A673 (cell line): ENCODE data around the gene CREB5. TPM values are rescaled to one million over a fixed set of nuclear protein-coding genes. Genes with fewer than 3 reads are reported as not detected.
"Not testable (repeated sequence)": the region's sequence is repeated elsewhere in the genome, so short reads cannot be mapped to it uniquely, and the experiment has no call there.

Experiments used
- BruUV-seq: library from RNA; stranded (reverse); fragments of 400-500 nt; replicated peaks from 2 replicates; lab custom pipeline; 2021; lab: Mats Ljungman, UMichigan
- CTCF ChIA-PET: fragments of 300-600 bp; sonication (Branson Sonifier 250); formaldehyde crosslinking; loops from one replicate; lab custom pipeline; 2022; ENCODE audit warnings: antibody characterized with exemption; lab: Charles Lee
- POLR2A ChIA-PET: fragments of 300-600 bp; sonication (Branson Sonifier 250); formaldehyde crosslinking; loops from one replicate; lab custom pipeline; 2022; ENCODE audit warnings: antibody characterized with exemption; ENCODE audit not compliant: low non-redundant PET; lab: Charles Lee
- DNase-seq: peaks from one replicate; pipeline ENCODE4 v3.0.0-alpha.2; 2015; ENCODE audit warnings: low spot score
- H3K27ac ChIP-seq: fragments of 200-600 bp; sonication (generic); 2 replicates; pipeline ENCODE4 v1.5.1; 2016; ENCODE audit warnings: mixed run types, low read depth, mild to moderate bottlenecking, mixed read lengths, antibody characterized with exemption, low read length; ENCODE audit not compliant: poor library complexity, severe bottlenecking
- H3K27me3 ChIP-seq: fragments of 200-600 bp; sonication (generic); replicated peaks from 2 replicates; pipeline ENCODE4 v1.6.1; 2017; ENCODE audit warnings: mixed run types, low read depth, mild to moderate bottlenecking, mixed read lengths, antibody characterized with exemption, low read length; ENCODE audit not compliant: insufficient read depth, poor library complexity
- H3K36me3 ChIP-seq: fragments of 200-600 bp; sonication (generic); 2 replicates; pipeline ENCODE4 v1.6.1; 2016; ENCODE audit warnings: mixed run types, mild to moderate bottlenecking, mixed read lengths, antibody characterized with exemption, low read length; ENCODE audit not compliant: insufficient read depth, poor library complexity, severe bottlenecking
- H3K4me1 ChIP-seq: fragments of 200-600 bp; sonication (generic); 2 replicates; pipeline ENCODE4 v1.6.1; 2017; ENCODE audit warnings: mixed run types, mild to moderate bottlenecking, mixed read lengths, antibody characterized with exemption, low read length; ENCODE audit not compliant: insufficient read depth, poor library complexity, severe bottlenecking
- H3K4me3 ChIP-seq: fragments of 200-600 bp; sonication (generic); 2 replicates; pipeline ENCODE4 v1.5.1; 2016; ENCODE audit warnings: low read depth, mixed run types, mild to moderate bottlenecking, mixed read lengths, low read length; ENCODE audit not compliant: poor library complexity, severe bottlenecking
- H3K9me3 ChIP-seq: fragments of 200-600 bp; sonication (generic); 2 replicates; pipeline ENCODE4 v1.6.1; 2016; ENCODE audit warnings: mixed run types, low read depth, mild to moderate bottlenecking, mixed read lengths, antibody characterized with exemption, low read length; ENCODE audit not compliant: poor library complexity, severe bottlenecking
- EZH2 ChIP-seq: fragments of 200-600 bp; sonication (generic); IDR thresholded peaks from 2 replicates; pipeline ENCODE4 v1.6.1; 2017; ENCODE audit warnings: borderline replicate concordance, low read depth, mild to moderate bottlenecking, mixed read lengths, antibody characterized with exemption, low read length; ENCODE audit not compliant: poor library complexity, severe bottlenecking
- intact Hi-C: fragments of 100-400 bp; cut with micrococcal nuclease; formaldehyde crosslinking; loops from one replicate; pipeline ENCODE4 v1.10.0; 2022; ENCODE audit not compliant: unreplicated experiment
- total RNA-seq: library from RNA; stranded (reverse); gene quantifications from 2 replicates; pipeline ENCODE4 v1.2.3, GENCODE V29; 2021
- TF ChIP-seq, protein P1 (sequence below): fragments of 300-800, 200-600 bp; sonication (generic); conservative IDR thresholded peaks from 2 replicates; pipeline ENCODE4 v1.5.1; 2017; ENCODE audit warnings: low read depth, mild to moderate bottlenecking, antibody characterized with exemption, low read length, moderate library complexity, mixed read lengths

Gene CREB5
- total RNA-seq, 1 experiment from 2014 or later, result 10.3 TPM

DNA sequence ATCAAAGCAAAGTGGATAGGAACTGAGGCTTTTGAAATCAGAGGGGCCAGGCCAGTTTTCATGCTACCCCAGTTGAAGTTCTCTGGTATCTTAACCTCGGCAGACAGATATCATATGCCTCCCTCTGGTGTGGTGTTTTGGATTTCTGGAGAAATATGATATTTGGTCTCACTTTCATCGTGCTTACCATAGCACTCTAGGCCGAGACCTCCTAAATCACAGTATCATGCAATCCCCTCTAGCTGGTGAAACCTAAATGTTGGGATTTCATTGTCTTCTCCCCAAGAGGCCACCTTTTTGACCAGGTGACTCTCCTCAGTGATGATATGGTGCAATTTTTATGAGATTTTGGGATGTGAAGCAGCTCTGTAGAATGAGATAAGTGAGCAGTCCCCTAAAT is 183.5 kb downstream of the CREB5 start:
- no peak overlapping the region for H3K4me3 ChIP-seq
- no peaks in the 10 kb centered on the region for H3K9me3 ChIP-seq
- no peaks in the 10 kb centered on the region for H3K36me3 ChIP-seq
- peaks cover 11% of the 10 kb centered on the region for H3K27me3 ChIP-seq
- H3K4me1 ChIP-seq, result no peaks in the 10 kb centered on the region
- no peak for DNase-seq
- ChIA-PET POLR2A (no interaction called here), CTCF (no interaction called here)
- no peak for TF ChIP-seq EZH2
- BruUV-seq, result no TSS peak
- intact Hi-C loops, result no loop called here
- H3K27ac ChIP-seq, result no peak overlapping the region

GRCh38 chr7:28596245-28596935 is 184.1 kb downstream of the CREB5 start:
- H3K36me3 ChIP-seq, result no peaks in the 10 kb centered on the region
- POLR2A ChIA-PET, result no interaction called here
- BruUV-seq, result no TSS peak
- no peaks in the 10 kb centered on the region for H3K9me3 ChIP-seq
- peaks cover 11% of the 10 kb centered on the region for H3K27me3 ChIP-seq
- H3K4me1 ChIP-seq, result no peaks in the 10 kb centered on the region
- CTCF ChIA-PET, result no interaction called here
- H3K27ac ChIP-seq, result no peak overlapping the region
- H3K4me3 ChIP-seq, result no peak overlapping the region
- no peak for DNase-seq
- no peak for TF ChIP-seq EZH2
- TF ChIP-seq, protein P1, sequence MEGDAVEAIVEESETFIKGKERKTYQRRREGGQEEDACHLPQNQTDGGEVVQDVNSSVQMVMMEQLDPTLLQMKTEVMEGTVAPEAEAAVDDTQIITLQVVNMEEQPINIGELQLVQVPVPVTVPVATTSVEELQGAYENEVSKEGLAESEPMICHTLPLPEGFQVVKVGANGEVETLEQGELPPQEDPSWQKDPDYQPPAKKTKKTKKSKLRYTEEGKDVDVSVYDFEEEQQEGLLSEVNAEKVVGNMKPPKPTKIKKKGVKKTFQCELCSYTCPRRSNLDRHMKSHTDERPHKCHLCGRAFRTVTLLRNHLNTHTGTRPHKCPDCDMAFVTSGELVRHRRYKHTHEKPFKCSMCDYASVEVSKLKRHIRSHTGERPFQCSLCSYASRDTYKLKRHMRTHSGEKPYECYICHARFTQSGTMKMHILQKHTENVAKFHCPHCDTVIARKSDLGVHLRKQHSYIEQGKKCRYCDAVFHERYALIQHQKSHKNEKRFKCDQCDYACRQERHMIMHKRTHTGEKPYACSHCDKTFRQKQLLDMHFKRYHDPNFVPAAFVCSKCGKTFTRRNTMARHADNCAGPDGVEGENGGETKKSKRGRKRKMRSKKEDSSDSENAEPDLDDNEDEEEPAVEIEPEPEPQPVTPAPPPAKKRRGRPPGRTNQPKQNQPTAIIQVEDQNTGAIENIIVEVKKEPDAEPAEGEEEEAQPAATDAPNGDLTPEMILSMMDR, result no peak
- intact Hi-C loops, result no loop called here

DNA sequence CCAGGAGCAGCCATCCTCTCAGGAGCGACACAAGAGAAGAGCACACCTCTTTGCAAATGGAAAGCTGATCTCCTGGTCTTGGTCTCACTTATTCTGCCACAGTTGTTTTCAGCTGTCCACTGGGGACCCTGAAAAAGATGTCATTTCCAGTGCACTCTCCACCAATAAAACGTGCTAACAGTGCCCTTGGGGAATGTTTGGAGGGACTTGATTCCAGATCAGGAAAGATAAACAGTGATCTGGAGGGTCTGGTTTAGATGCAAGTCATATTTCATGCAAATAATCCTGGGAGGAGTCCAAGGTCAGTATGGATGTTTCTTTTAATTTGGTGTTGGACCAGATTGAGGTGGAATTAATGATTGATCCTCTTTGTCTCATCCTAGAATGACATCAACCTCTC is 185.0 kb downstream of the CREB5 start:
- intact Hi-C loops, result no loop called here
- BruUV-seq, result no TSS peak

GRCh38 chr7:28598037-28598436 is 185.7 kb downstream of the CREB5 start:
- H3K36me3 ChIP-seq, CTCF ChIA-PET, DNase-seq, H3K27ac ChIP-seq, POLR2A ChIA-PET, BruUV-seq, intact Hi-C loops, H3K4me3 ChIP-seq, H3K4me1 ChIP-seq, H3K9me3 ChIP-seq: not testable (repeated sequence)
- H3K27me3 ChIP-seq, result peaks cover 11% of the 10 kb centered on the region

More for the DNA sequence above, 185.0 kb downstream of the CREB5 start:
- ChIA-PET POLR2A (no interaction called here), CTCF (no interaction called here)
- Histone ChIP-seq H3K4me3 (no peak overlapping the region), H3K9me3 (no peaks in the 10 kb centered on the region), H3K27ac (no peak overlapping the region), H3K27me3 (peaks cover 11% of the 10 kb centered on the region), H3K4me1 (no peaks in the 10 kb centered on the region), H3K36me3 (no peaks in the 10 kb centered on the region)
- TF ChIP-seq, protein P1, result no peak
- no peak for TF ChIP-seq EZH2
- no peak for DNase-seq
